ENCODE results near the gene LCE3C. TPM values are rescaled to one million over a fixed set of nuclear protein-coding genes. Genes with fewer than 3 reads are reported as not detected.

Gene LCE3C
- total RNA-seq, 1 experiment from 2014 or later, result not detected

GRCh38 chr1:152646656-152647055 lies 46.6 kb downstream of the LCE3C start:
- in situ Hi-C loops (cut with HindIII; ENCODE audit: low pct_unique_long_range_greater_than_20kb, low sequenced_read_pairs), result no loop called here
- no peak for DNase-seq (ENCODE audit: low read depth)

Other genes with a start within 250 kb of the LCE3C start
- gene FLG2, start 240.2 kb upstream of the LCE3C start, total RNA-seq (2014; rRNA removed; shearing (Covaris generic); ENCODE audit: low replicate concordance), result not detected in 2 replicates
- gene CRNN, start 186.0 kb upstream of the LCE3C start, total RNA-seq (2014; rRNA removed; shearing (Covaris generic); ENCODE audit: low replicate concordance), result not detected in 2 replicates
- not detected in 2 replicates for gene LCE5A, start 89.4 kb upstream of the LCE3C start, total RNA-seq (2014; rRNA removed; shearing (Covaris generic); ENCODE audit: low replicate concordance)
- not detected in 2 replicates for gene CRCT1, start 85.8 kb upstream of the LCE3C start, total RNA-seq (2014; rRNA removed; shearing (Covaris generic); ENCODE audit: low replicate concordance)
- gene LCE3E, start 33.5 kb upstream of the LCE3C start, total RNA-seq (2014; rRNA removed; shearing (Covaris generic); ENCODE audit: low replicate concordance), result not detected in 2 replicates
- not detected in 2 replicates for gene LCE3D, start 19.7 kb upstream of the LCE3C start, total RNA-seq (2014; rRNA removed; shearing (Covaris generic); ENCODE audit: low replicate concordance)
- not detected in 2 replicates for gene LCE3B, start 13.6 kb downstream of the LCE3C start, total RNA-seq (2014; rRNA removed; shearing (Covaris generic); ENCODE audit: low replicate concordance)
- gene LCE3A, start 22.9 kb downstream of the LCE3C start, total RNA-seq (2014; rRNA removed; shearing (Covaris generic); ENCODE audit: low replicate concordance), result not detected in 2 replicates
- gene LCE2D, start 63.1 kb downstream of the LCE3C start, total RNA-seq (2014; rRNA removed; shearing (Covaris generic); ENCODE audit: low replicate concordance), result not detected in 2 replicates
- gene LCE2C, start 75.0 kb downstream of the LCE3C start, total RNA-seq (2014; rRNA removed; shearing (Covaris generic); ENCODE audit: low replicate concordance), result not detected in 2 replicates
- not detected in 2 replicates for gene LCE2B, start 85.9 kb downstream of the LCE3C start, total RNA-seq (2014; rRNA removed; shearing (Covaris generic); ENCODE audit: low replicate concordance)
- gene LCE2A, start 98.1 kb downstream of the LCE3C start, total RNA-seq (2014; rRNA removed; shearing (Covaris generic); ENCODE audit: low replicate concordance), result not detected in 2 replicates
- not detected in 2 replicates for gene LCE4A, start 107.9 kb downstream of the LCE3C start, total RNA-seq (2014; rRNA removed; shearing (Covaris generic); ENCODE audit: low replicate concordance)
- gene KPRP, start 157.8 kb downstream of the LCE3C start, total RNA-seq (2014; rRNA removed; shearing (Covaris generic); ENCODE audit: low replicate concordance), result not detected in 2 replicates
- not detected in 2 replicates for gene LCE1F, start 174.9 kb downstream of the LCE3C start, total RNA-seq (2014; rRNA removed; shearing (Covaris generic); ENCODE audit: low replicate concordance)
- gene LCE1E, start 186.0 kb downstream of the LCE3C start, total RNA-seq (2014; rRNA removed; shearing (Covaris generic); ENCODE audit: low replicate concordance), result not detected in 2 replicates
- not detected in 2 replicates for gene LCE1D, start 196.5 kb downstream of the LCE3C start, total RNA-seq (2014; rRNA removed; shearing (Covaris generic); ENCODE audit: low replicate concordance)
- gene LCE1C, start 206.4 kb downstream of the LCE3C start, total RNA-seq (2014; rRNA removed; shearing (Covaris generic); ENCODE audit: low replicate concordance), result not detected in 2 replicates
- not detected in 2 replicates for gene LCE1B, start 211.7 kb downstream of the LCE3C start, total RNA-seq (2014; rRNA removed; shearing (Covaris generic); ENCODE audit: low replicate concordance)
- not detected in 2 replicates for gene LCE1A, start 227.2 kb downstream of the LCE3C start, total RNA-seq (2014; rRNA removed; shearing (Covaris generic); ENCODE audit: low replicate concordance)
- not detected in 2 replicates for gene LCE6A, start 242.6 kb downstream of the LCE3C start, total RNA-seq (2014; rRNA removed; shearing (Covaris generic); ENCODE audit: low replicate concordance)